HCT116 (cell line): ENCODE results near the gene TMEM198.

ENCODE experiments used
- CBX3 ChIP-seq: IDR thresholded peaks from 2 replicates; pipeline ENCODE4 v1.6.1; 2012; ENCODE audit warnings: low read depth
- CEBPB ChIP-seq: IDR thresholded peaks from 2 replicates; pipeline ENCODE4 v1.6.1; 2012; ENCODE audit warnings: low read depth
- EZH2 ChIP-seq: fragments of 200-600 bp; sonication (generic); IDR thresholded peaks from 2 replicates; pipeline ENCODE4 v1.6.1; 2017; ENCODE audit warnings: antibody characterized with exemption, mixed run types
- EZH2phosphoT487 ChIP-seq: fragments of 200-600 bp; IDR thresholded peaks from 2 replicates; pipeline ENCODE4 v1.6.1; 2018; ENCODE audit warnings: antibody characterized with exemption, borderline replicate concordance
- JUND ChIP-seq: IDR thresholded peaks from 2 replicates; pipeline ENCODE4 v1.6.1; 2012
- POLR2A ChIP-seq: IDR thresholded peaks from 2 replicates; pipeline ENCODE4 v1.7.0; 2011; ENCODE audit warnings: borderline replicate concordance; ENCODE audit not compliant: insufficient read depth, insufficient read length; ENCODE audit errors: extremely low read depth
- POLR2AphosphoS5 ChIP-seq: IDR thresholded peaks from 2 replicates; pipeline ENCODE4 v1.6.1; 2011; ENCODE audit warnings: mild to moderate bottlenecking, low read depth, low read length, moderate library complexity
- RAD21 ChIP-seq: IDR thresholded peaks from 2 replicates; pipeline ENCODE4 v1.6.1; 2012; ENCODE audit warnings: low read depth, mild to moderate bottlenecking
- SP1 ChIP-seq: IDR thresholded peaks from 2 replicates; pipeline ENCODE4 v1.6.1; 2012; ENCODE audit warnings: low read depth
- ZNF274 ChIP-seq: fragments of 200-500 bp; sonication (Bioruptor generic); IDR thresholded peaks from 2 replicates; pipeline ENCODE4 v1.6.1; 2014; ENCODE audit warnings: mild to moderate bottlenecking, low read depth, low read length, inconsistent platforms
- TF ChIP-seq, protein P1 (sequence below): IDR thresholded peaks from 2 replicates; pipeline ENCODE4 v1.6.1; 2012; ENCODE audit warnings: low read depth
- TF ChIP-seq, protein P2 (sequence below), 3 experiments: fragments of 200-600 bp in 1 of 3; sonication (generic) in 1 of 3; IDR thresholded peaks in 2 of 3; conservative IDR thresholded peaks in 1 of 3; 2 replicates each; pipeline ENCODE4 v1.5.1; 2012 to 2017; ENCODE audit warnings: low read depth in 2 of 3, low read length in 2 of 3, antibody characterized with exemption in 1 of 3, borderline replicate concordance in 1 of 3, control low read depth in 1 of 3, mild to moderate bottlenecking in 1 of 3, mixed read lengths in 1 of 3, mixed run types in 1 of 3, moderate library complexity in 1 of 3; ENCODE audit not compliant: insufficient read depth in 1 of 3
- TF ChIP-seq, protein P3 (sequence below): IDR thresholded peaks from 2 replicates; pipeline ENCODE4 v1.6.1; 2011; ENCODE audit warnings: mild to moderate bottlenecking, low read length, moderate library complexity; ENCODE audit not compliant: insufficient replicate concordance; ENCODE audit errors: extremely low read depth
- TF ChIP-seq, protein P4 (sequence below): IDR thresholded peaks from 2 replicates; pipeline ENCODE4 v1.6.1; 2012

DNA sequence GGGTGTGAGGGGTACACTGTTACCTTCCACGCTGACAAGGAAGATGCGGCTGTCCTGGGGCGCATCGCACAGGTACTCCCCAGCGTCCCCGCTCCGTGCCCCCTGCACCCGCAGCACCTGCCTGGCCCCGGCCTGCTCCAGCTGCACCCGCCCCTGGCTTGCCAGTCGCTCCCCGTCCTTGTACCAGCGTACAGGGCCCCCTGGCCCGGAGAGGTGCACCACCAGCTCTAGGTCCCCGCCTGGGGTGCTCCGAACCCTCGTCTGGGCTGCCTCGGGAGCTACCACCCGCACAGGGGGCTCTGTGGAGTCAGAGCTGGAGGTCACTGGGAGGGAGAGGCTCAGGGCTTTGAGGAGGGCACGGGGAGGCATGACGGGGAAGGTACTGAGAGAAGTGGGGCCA, 13.5 kb downstream of the TMEM198 start:
- TF ChIP-seq, protein P1, sequence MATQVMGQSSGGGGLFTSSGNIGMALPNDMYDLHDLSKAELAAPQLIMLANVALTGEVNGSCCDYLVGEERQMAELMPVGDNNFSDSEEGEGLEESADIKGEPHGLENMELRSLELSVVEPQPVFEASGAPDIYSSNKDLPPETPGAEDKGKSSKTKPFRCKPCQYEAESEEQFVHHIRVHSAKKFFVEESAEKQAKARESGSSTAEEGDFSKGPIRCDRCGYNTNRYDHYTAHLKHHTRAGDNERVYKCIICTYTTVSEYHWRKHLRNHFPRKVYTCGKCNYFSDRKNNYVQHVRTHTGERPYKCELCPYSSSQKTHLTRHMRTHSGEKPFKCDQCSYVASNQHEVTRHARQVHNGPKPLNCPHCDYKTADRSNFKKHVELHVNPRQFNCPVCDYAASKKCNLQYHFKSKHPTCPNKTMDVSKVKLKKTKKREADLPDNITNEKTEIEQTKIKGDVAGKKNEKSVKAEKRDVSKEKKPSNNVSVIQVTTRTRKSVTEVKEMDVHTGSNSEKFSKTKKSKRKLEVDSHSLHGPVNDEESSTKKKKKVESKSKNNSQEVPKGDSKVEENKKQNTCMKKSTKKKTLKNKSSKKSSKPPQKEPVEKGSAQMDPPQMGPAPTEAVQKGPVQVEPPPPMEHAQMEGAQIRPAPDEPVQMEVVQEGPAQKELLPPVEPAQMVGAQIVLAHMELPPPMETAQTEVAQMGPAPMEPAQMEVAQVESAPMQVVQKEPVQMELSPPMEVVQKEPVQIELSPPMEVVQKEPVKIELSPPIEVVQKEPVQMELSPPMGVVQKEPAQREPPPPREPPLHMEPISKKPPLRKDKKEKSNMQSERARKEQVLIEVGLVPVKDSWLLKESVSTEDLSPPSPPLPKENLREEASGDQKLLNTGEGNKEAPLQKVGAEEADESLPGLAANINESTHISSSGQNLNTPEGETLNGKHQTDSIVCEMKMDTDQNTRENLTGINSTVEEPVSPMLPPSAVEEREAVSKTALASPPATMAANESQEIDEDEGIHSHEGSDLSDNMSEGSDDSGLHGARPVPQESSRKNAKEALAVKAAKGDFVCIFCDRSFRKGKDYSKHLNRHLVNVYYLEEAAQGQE, result no peak
- TF ChIP-seq JUND (no peak), POLR2A (no peak), EZH2 (no peak), POLR2AphosphoS5 (no peak), RAD21 (no peak), SP1 (no peak), ZNF274 (no peak), CBX3 (no peak), CEBPB (no peak), EZH2phosphoT487 (no peak)
- TF ChIP-seq, protein P2, sequence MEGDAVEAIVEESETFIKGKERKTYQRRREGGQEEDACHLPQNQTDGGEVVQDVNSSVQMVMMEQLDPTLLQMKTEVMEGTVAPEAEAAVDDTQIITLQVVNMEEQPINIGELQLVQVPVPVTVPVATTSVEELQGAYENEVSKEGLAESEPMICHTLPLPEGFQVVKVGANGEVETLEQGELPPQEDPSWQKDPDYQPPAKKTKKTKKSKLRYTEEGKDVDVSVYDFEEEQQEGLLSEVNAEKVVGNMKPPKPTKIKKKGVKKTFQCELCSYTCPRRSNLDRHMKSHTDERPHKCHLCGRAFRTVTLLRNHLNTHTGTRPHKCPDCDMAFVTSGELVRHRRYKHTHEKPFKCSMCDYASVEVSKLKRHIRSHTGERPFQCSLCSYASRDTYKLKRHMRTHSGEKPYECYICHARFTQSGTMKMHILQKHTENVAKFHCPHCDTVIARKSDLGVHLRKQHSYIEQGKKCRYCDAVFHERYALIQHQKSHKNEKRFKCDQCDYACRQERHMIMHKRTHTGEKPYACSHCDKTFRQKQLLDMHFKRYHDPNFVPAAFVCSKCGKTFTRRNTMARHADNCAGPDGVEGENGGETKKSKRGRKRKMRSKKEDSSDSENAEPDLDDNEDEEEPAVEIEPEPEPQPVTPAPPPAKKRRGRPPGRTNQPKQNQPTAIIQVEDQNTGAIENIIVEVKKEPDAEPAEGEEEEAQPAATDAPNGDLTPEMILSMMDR (IDR thresholded peaks at IDR 0.05 in 2 of 3, conservative IDR thresholded peaks at IDR 0.05 in 1 of 3; ENCODE audit: borderline replicate concordance in 1 of 3, insufficient read depth in 1 of 3, low read depth in 2 of 3, low read length in 2 of 3), result no peak
- TF ChIP-seq, protein P3, sequence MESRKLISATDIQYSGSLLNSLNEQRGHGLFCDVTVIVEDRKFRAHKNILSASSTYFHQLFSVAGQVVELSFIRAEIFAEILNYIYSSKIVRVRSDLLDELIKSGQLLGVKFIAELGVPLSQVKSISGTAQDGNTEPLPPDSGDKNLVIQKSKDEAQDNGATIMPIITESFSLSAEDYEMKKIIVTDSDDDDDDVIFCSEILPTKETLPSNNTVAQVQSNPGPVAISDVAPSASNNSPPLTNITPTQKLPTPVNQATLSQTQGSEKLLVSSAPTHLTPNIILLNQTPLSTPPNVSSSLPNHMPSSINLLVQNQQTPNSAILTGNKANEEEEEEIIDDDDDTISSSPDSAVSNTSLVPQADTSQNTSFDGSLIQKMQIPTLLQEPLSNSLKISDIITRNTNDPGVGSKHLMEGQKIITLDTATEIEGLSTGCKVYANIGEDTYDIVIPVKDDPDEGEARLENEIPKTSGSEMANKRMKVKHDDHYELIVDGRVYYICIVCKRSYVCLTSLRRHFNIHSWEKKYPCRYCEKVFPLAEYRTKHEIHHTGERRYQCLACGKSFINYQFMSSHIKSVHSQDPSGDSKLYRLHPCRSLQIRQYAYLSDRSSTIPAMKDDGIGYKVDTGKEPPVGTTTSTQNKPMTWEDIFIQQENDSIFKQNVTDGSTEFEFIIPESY, result no peak
- TF ChIP-seq, protein P4, sequence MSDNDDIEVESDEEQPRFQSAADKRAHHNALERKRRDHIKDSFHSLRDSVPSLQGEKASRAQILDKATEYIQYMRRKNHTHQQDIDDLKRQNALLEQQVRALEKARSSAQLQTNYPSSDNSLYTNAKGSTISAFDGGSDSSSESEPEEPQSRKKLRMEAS, result no peak
